Lung (tissue), 12 donors: ENCODE data around the gene SPI1. TPM values are rescaled to one million over a fixed set of nuclear protein-coding genes. Genes with fewer than 3 reads are reported as not detected.

Experiments used
- ATAC-seq: fragments of 200-7000 bp; cut with Tn5 transposase; one replicate; pipeline ENCODE4 v1.9.1; 2020; ENCODE audit warnings: moderate number of reproducible peaks; ENCODE audit not compliant: insufficient read depth, low FRiP score
- DNase-seq, 3 donors: peaks; one replicate each; pipeline ENCODE4 v3.0.0-alpha.2; 2013 to 2017
- H3K27ac ChIP-seq, 2 donors: one replicate each; pipeline ENCODE4 v1.5.1; 2013; ENCODE audit warnings: mild to moderate bottlenecking in 2 of 2, moderate library complexity in 2 of 2, control low read depth in 1 of 2, inconsistent platforms in 1 of 2, low read depth in 1 of 2, low read length in 1 of 2
- H3K27me3 ChIP-seq, 3 donors: one replicate each; pipeline ENCODE4 v1.5.1; 2013; ENCODE audit warnings: low read length in 2 of 3; ENCODE audit not compliant: control insufficient read depth in 3 of 3, insufficient read depth in 3 of 3
- H3K36me3 ChIP-seq, 4 donors: one replicate each; pipeline ENCODE4 v1.5.1; 2013; ENCODE audit warnings: low read length in 4 of 4, mild to moderate bottlenecking in 1 of 4, moderate library complexity in 1 of 4; ENCODE audit not compliant: control insufficient read depth in 4 of 4, insufficient read depth in 4 of 4
- H3K4me1 ChIP-seq, 5 donors: one replicate each; pipeline ENCODE4 v1.5.1; 2013; ENCODE audit warnings: low read length in 5 of 5, mild to moderate bottlenecking in 2 of 5, moderate library complexity in 1 of 5; ENCODE audit not compliant: control insufficient read depth in 5 of 5, insufficient read depth in 5 of 5
- H3K4me3 ChIP-seq: one replicate; pipeline ENCODE4 v1.5.1; 2013; ENCODE audit warnings: mild to moderate bottlenecking, control low read depth, moderate library complexity
- H3K9ac ChIP-seq, 2 donors: one replicate each; pipeline ENCODE4 v1.5.1; 2013; ENCODE audit warnings: low read length in 2 of 2, control low read depth in 1 of 2; ENCODE audit not compliant: insufficient read depth in 1 of 2
- H3K9me3 ChIP-seq, 4 donors: one replicate each; pipeline ENCODE4 v1.5.1; 2013; ENCODE audit warnings: low read length in 3 of 4, mild to moderate bottlenecking in 1 of 4, moderate library complexity in 1 of 4; ENCODE audit not compliant: control insufficient read depth in 4 of 4, insufficient read depth in 3 of 4
- CTCF ChIP-seq: IDR thresholded peaks from 2 replicates; pipeline ENCODE4 v1.5.1; 2012; ENCODE audit warnings: mild to moderate bottlenecking; ENCODE audit errors: control extremely low read depth, extremely low read depth
- WGBS, 2 donors: extraction: QIAGEN DNeasy Blood & Tissue Kit; methylation state at CpG; one replicate each; pipeline ENCODE4 v1.1.7; 2013; 5-methylcytosine and 5-hydroxymethylcytosine counted together
- polyA plus RNA-seq, 2 donors: library from polyadenylated mRNA; stranded (reverse); fragments of 200-250 nt; gene quantifications; one replicate each; pipeline ENCODE4 v1.2.1, GENCODE V29; 2013
- total RNA-seq, 2 donors: library from RNA; depleted of rRNA in 1 of 2; stranded (reverse); fragments of >200 nt in 1 of 2; gene quantifications; one replicate each; pipeline ENCODE4 v1.2.1, GENCODE V29; 2014 to 2021
- donor health status: control.
- donor health status: control.
- donor health status: Bipolar disorder and iron deficiency.
- donor health status: healthy.
- donor health status: DM: yes; HTN: yes; CAD: no.

Gene SPI1
- total and polyA plus RNA-seq, 4 donors: 27.6 to 344 (median 156) TPM

GRCh38 chr11:47413351-47413750 lies 35.0 kb upstream of the SPI1 start:
- ATAC-seq (no peak), DNase-seq (no peak)
- no peaks in the 10 kb centered on the region for H3K27me3 ChIP-seq
- H3K4me3 ChIP-seq: no peak overlapping the region
- peaks cover 0 to 42% (median 13%) of the 10 kb centered on the region in 4 donors for H3K36me3 ChIP-seq
- no peaks in the 10 kb centered on the region for H3K9me3 ChIP-seq
- peaks cover 3 to 36% (median 25%) of the 10 kb centered on the region in 5 donors for H3K4me1 ChIP-seq
- WGBS, 2 donors: 92 to 96% methylated on average over 12 to 13 of the region's 13 CpGs
- H3K9ac ChIP-seq: no peak overlapping the region
- peak overlapping the region in 1 of 2 donors; percentile 30 for H3K27ac ChIP-seq
- no peak for TF ChIP-seq CTCF

GRCh38 chr11:47411884-47412746 lies 33.8 kb upstream of the SPI1 start:
- 74 to 78% methylated on average over 12 of the region's 12 CpGs for WGBS, 2 donors
- ATAC-seq: no peak
- Histone ChIP-seq H3K27ac (no peak overlapping the region), H3K9ac (no peak overlapping the region), H3K4me1 (peaks cover 8 to 43% (median 29%) of the 10 kb centered on the region in 5 donors), H3K27me3 (no peaks in the 10 kb centered on the region), H3K4me3 (no peak overlapping the region), H3K9me3 (no peaks in the 10 kb centered on the region), H3K36me3 (peaks cover 0 to 34% (median 10%) of the 10 kb centered on the region in 4 donors)
- peak; percentile 44 for TF ChIP-seq CTCF
- peak in 2 of 3 donors; percentile 23 to 48 for DNase-seq

- no peak for TF ChIP-seq CTCF
Observed at GRCh38 chr11:47410370-47411264, 32.3 kb upstream of the SPI1 start.

More at GRCh38 chr11:47410370-47411264, 32.3 kb upstream of the SPI1 start:
- peak overlapping the region in 1 of 2 donors; percentile 6 for H3K27ac ChIP-seq
- no peaks in the 10 kb centered on the region for H3K9me3 ChIP-seq
- no peak for DNase-seq
- no peak overlapping the region for H3K4me3 ChIP-seq
- 85 to 86% methylated on average over 12 of the region's 12 CpGs for WGBS, 2 donors
- peaks cover 0 to 31% (median 10%) of the 10 kb centered on the region in 4 donors for H3K36me3 ChIP-seq
- no peaks in the 10 kb centered on the region for H3K27me3 ChIP-seq
- no peak overlapping the region for H3K9ac ChIP-seq
- no peak for ATAC-seq
- peaks cover 9 to 35% (median 26%) of the 10 kb centered on the region in 5 donors for H3K4me1 ChIP-seq
